Measurements from ENCODE around the gene APOB. TPM values are rescaled to one million over a fixed set of nuclear protein-coding genes. Genes with fewer than 3 reads are reported as not detected.

Gene APOB
- total and polyA plus RNA-seq, 10 of the 15 experiments (the other 5 are each of a cell fraction or from before 2014, with no cell fraction given), result 1.4 TPM; not detected in 9

DNA sequence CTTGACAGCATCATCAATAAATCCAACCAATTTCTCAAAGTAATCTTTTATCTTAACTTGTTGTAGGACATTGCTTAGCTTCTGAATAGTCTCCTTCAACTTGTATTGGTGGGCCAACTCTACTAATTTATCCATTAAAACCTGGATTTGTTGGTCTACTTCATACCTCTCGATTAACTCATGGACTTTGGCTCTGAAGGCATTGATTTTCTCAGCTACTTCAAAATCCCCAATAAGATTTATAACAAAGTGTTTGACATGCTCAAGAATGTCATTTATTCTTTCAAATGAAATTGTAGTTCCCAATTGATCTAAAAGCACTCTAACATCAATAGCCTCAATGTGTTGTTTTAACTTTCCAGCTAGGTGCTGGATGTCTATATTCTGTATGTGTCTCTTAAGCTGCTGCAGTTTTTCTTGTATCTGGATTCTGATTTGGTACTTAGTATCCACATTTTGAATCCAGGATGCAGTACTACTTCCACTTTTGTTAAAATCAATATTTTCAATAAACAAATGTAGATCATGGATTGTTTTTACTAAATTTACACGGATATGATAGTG is 34.1 kb downstream of the APOB start:
- Histone ChIP-seq H3K4me1 (ENCODE audit: control insufficient read depth, insufficient read depth, low read length) (no peaks in the 10 kb centered on the region), H3K9me3 (replicated peaks; ENCODE audit: control insufficient read depth, insufficient read depth, low read length) (no peaks in the 10 kb centered on the region), H4K20me1 (ENCODE audit: control insufficient read depth, insufficient read depth) (no peaks in the 10 kb centered on the region), H3K4me3 (no peak overlapping the region), H3K79me2 (ENCODE audit: control insufficient read depth, insufficient read depth, low read length) (no peaks in the 10 kb centered on the region), H3K36me3 (ENCODE audit: control insufficient read depth in 2 of 2, insufficient read depth in 2 of 2, low read length in 1 of 2) (no peaks in the 10 kb centered on the region), H3K27me3 (replicated peaks in 1 of 2; ENCODE audit: control insufficient read depth in 2 of 2, insufficient read depth in 2 of 2, low read length in 1 of 2) (no peaks in the 10 kb centered on the region), H2AFZ (ENCODE audit: control insufficient read depth, low read depth, low read length) (no peak overlapping the region), H3K4me2 (ENCODE audit: control insufficient read depth, insufficient read depth) (no peak overlapping the region), H3K9ac (ENCODE audit: control insufficient read depth, insufficient read depth, low read length) (no peak overlapping the region), H3K27ac (ENCODE audit: control insufficient read depth, insufficient read depth) (no peak overlapping the region)
- no TSS peak for BruUV-seq (replicated peaks)
- POLR2A ChIA-PET, result no interaction called here
- RAD21 ChIA-PET (ENCODE audit: unreplicated experiment), result no interaction called here
- ATAC-seq (no peak), FAIRE-seq (no peak), DNase-seq (ENCODE audit: low read depth, low spot score) (no peak)
- WGBS (ENCODE audit: insufficient coverage, insufficient replicate concordance, low lambda C conversion rate, missing lambda C conversion rate), result 0% methylated on average over 2 of the region's 2 CpGs
- in situ Hi-C loops (cut with MboI), result no loop called here
- SMC1A ChIA-PET (ENCODE audit: uncharacterized antibody, unreplicated experiment), result no interaction called here
- intact Hi-C loops (cut with micrococcal nuclease; ENCODE audit: unreplicated experiment), result no loop called here
- CTCF ChIA-PET, result interaction anchor here (1.2 to 1.3 kb wide), 2 partner anchors 10 to 46 kb away, joined by 3 read pairs; no protein-coding TSS in a partner anchor
- TF ChIP-seq, protein P1, sequence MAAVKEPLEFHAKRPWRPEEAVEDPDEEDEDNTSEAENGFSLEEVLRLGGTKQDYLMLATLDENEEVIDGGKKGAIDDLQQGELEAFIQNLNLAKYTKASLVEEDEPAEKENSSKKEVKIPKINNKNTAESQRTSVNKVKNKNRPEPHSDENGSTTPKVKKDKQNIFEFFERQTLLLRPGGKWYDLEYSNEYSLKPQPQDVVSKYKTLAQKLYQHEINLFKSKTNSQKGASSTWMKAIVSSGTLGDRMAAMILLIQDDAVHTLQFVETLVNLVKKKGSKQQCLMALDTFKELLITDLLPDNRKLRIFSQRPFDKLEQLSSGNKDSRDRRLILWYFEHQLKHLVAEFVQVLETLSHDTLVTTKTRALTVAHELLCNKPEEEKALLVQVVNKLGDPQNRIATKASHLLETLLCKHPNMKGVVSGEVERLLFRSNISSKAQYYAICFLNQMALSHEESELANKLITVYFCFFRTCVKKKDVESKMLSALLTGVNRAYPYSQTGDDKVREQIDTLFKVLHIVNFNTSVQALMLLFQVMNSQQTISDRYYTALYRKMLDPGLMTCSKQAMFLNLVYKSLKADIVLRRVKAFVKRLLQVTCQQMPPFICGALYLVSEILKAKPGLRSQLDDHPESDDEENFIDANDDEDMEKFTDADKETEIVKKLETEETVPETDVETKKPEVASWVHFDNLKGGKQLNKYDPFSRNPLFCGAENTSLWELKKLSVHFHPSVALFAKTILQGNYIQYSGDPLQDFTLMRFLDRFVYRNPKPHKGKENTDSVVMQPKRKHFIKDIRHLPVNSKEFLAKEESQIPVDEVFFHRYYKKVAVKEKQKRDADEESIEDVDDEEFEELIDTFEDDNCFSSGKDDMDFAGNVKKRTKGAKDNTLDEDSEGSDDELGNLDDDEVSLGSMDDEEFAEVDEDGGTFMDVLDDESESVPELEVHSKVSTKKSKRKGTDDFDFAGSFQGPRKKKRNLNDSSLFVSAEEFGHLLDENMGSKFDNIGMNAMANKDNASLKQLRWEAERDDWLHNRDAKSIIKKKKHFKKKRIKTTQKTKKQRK (IDR thresholded peaks at IDR 0.05; ENCODE audit: low read depth, low read length), result no peak
- TF ChIP-seq SRF (IDR thresholded peaks at IDR 0.05; ENCODE audit: low read depth in 2 of 2, low read length in 2 of 2) (no peak), ZNF274 (IDR thresholded peaks at IDR 0.05; ENCODE audit: insufficient read depth, insufficient read length) (no peak), ZNF217 (IDR thresholded peaks at IDR 0.05) (no peak), CBFB (IDR thresholded peaks at IDR 0.05; ENCODE audit: low read depth) (no peak), SIX5 (IDR thresholded peaks at IDR 0.05; ENCODE audit: low read depth, low read length, severe bottlenecking) (no peak), SMAD5 (IDR thresholded peaks at IDR 0.05; ENCODE audit: low read depth) (no peak), SMARCA5 (IDR thresholded peaks at IDR 0.05) (no peak), STAT1 (conservative IDR thresholded peaks at IDR 0.05) (no peak), KDM1A (IDR thresholded peaks at IDR 0.05; ENCODE audit: borderline replicate concordance) (no peak)
- TF ChIP-seq, protein P2, sequence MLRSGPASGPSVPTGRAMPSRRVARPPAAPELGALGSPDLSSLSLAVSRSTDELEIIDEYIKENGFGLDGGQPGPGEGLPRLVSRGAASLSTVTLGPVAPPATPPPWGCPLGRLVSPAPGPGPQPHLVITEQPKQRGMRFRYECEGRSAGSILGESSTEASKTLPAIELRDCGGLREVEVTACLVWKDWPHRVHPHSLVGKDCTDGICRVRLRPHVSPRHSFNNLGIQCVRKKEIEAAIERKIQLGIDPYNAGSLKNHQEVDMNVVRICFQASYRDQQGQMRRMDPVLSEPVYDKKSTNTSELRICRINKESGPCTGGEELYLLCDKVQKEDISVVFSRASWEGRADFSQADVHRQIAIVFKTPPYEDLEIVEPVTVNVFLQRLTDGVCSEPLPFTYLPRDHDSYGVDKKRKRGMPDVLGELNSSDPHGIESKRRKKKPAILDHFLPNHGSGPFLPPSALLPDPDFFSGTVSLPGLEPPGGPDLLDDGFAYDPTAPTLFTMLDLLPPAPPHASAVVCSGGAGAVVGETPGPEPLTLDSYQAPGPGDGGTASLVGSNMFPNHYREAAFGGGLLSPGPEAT (IDR thresholded peaks at IDR 0.05; ENCODE audit: low read depth), result no peak
- TF ChIP-seq, protein P3, sequence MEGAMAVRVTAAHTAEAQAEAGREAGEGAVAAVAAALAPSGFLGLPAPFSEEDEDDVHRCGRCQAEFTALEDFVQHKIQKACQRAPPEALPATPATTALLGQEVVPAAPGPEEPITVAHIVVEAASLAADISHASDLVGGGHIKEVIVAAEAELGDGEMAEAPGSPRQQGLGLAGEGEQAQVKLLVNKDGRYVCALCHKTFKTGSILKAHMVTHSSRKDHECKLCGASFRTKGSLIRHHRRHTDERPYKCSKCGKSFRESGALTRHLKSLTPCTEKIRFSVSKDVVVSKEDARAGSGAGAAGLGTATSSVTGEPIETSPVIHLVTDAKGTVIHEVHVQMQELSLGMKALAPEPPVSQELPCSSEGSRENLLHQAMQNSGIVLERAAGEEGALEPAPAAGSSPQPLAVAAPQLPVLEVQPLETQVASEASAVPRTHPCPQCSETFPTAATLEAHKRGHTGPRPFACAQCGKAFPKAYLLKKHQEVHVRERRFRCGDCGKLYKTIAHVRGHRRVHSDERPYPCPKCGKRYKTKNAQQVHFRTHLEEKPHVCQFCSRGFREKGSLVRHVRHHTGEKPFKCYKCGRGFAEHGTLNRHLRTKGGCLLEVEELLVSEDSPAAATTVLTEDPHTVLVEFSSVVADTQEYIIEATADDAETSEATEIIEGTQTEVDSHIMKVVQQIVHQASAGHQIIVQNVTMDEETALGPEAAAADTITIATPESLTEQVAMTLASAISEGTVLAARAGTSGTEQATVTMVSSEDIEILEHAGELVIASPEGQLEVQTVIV (IDR thresholded peaks at IDR 0.05; ENCODE audit: borderline replicate concordance, partially characterized antibody), result no peak
- TF ChIP-seq, protein P4, sequence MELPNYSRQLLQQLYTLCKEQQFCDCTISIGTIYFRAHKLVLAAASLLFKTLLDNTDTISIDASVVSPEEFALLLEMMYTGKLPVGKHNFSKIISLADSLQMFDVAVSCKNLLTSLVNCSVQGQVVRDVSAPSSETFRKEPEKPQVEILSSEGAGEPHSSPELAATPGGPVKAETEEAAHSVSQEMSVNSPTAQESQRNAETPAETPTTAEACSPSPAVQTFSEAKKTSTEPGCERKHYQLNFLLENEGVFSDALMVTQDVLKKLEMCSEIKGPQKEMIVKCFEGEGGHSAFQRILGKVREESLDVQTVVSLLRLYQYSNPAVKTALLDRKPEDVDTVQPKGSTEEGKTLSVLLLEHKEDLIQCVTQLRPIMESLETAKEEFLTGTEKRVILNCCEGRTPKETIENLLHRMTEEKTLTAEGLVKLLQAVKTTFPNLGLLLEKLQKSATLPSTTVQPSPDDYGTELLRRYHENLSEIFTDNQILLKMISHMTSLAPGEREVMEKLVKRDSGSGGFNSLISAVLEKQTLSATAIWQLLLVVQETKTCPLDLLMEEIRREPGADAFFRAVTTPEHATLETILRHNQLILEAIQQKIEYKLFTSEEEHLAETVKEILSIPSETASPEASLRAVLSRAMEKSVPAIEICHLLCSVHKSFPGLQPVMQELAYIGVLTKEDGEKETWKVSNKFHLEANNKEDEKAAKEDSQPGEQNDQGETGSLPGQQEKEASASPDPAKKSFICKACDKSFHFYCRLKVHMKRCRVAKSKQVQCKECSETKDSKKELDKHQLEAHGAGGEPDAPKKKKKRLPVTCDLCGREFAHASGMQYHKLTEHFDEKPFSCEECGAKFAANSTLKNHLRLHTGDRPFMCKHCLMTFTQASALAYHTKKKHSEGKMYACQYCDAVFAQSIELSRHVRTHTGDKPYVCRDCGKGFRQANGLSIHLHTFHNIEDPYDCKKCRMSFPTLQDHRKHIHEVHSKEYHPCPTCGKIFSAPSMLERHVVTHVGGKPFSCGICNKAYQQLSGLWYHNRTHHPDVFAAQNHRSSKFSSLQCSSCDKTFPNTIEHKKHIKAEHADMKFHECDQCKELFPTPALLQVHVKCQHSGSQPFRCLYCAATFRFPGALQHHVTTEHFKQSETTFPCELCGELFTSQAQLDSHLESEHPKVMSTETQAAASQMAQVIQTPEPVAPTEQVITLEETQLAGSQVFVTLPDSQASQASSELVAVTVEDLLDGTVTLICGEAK (IDR thresholded peaks at IDR 0.05; ENCODE audit: borderline replicate concordance), result no peak
